ENCODE data around the gene MKRN2. TPM values are rescaled to one million over a fixed set of nuclear protein-coding genes. Genes with fewer than 3 reads are reported as not detected.

Gene MKRN2
- total RNA-seq, 4 donors from 2014 or later = 37.8 to 53.6 (median 40.7) TPM

- H3K27ac ChIP-seq = peak overlapping the region; percentile 16 to 64 (median 42)
- WGBS, 2 donors = 80 to 92% methylated on average over 3 of the region's 3 CpGs
- peaks cover 54 to 58% of the 10 kb centered on the region in 2 donors for H3K36me3 ChIP-seq
- no peaks in the 10 kb centered on the region for H3K27me3 ChIP-seq
- no peak overlapping the region for H3K4me3 ChIP-seq (replicated peaks in 1 of 3)
- no peak for DNase-seq
- no peaks in the 10 kb centered on the region for H3K9me3 ChIP-seq
- intact Hi-C loops (cut with DNase I) = no loop called here
- H3K4me1 ChIP-seq = peaks cover 39 to 49% of the 10 kb centered on the region in 2 donors
- no peak for TF ChIP-seq POLR2A (IDR thresholded peaks at IDR 0.05)
- TF ChIP-seq, protein P1, sequence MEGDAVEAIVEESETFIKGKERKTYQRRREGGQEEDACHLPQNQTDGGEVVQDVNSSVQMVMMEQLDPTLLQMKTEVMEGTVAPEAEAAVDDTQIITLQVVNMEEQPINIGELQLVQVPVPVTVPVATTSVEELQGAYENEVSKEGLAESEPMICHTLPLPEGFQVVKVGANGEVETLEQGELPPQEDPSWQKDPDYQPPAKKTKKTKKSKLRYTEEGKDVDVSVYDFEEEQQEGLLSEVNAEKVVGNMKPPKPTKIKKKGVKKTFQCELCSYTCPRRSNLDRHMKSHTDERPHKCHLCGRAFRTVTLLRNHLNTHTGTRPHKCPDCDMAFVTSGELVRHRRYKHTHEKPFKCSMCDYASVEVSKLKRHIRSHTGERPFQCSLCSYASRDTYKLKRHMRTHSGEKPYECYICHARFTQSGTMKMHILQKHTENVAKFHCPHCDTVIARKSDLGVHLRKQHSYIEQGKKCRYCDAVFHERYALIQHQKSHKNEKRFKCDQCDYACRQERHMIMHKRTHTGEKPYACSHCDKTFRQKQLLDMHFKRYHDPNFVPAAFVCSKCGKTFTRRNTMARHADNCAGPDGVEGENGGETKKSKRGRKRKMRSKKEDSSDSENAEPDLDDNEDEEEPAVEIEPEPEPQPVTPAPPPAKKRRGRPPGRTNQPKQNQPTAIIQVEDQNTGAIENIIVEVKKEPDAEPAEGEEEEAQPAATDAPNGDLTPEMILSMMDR (IDR thresholded peaks at IDR 0.05) = no peak
Measured at GRCh38 chr3:12585181-12585580, 28.3 kb downstream of the MKRN2 start.

DNA sequence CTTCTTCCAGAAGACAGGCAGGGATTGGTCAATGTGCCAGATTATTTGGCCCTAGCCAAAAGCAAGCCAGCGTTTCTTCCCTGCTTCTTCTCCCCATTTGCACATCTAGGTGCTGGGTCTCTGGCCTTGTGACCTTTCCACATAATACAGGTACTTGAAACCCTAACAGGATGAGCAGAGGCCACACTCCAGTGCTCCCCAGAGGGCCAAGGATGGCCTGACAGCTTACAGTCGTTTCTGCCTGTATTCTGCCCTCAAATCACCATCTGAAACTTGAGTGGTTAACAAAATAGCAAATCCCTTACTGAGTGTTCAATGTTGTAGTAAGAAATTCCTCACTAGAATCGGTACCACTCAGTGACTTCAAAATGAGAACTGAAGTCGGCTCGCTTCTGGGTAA is 29.1 kb downstream of the MKRN2 start:
- 20 to 21% methylated on average over 5 of the region's 5 CpGs for WGBS, 2 donors
- intact Hi-C loops (cut with DNase I) = no loop called here
- Histone ChIP-seq H3K9me3 (no peaks in the 10 kb centered on the region), H3K4me3 (replicated peaks in 1 of 3) (no peak overlapping the region), H3K4me1 (peaks cover 39 to 49% of the 10 kb centered on the region in 2 donors), H3K27ac (peak overlapping the region in 2 of 3 donors; percentile 42 to 64), H3K36me3 (peaks cover 58 to 61% of the 10 kb centered on the region in 2 donors), H3K27me3 (no peaks in the 10 kb centered on the region)
- DNase-seq = peak; percentile 43 to 55
- TF ChIP-seq, protein P1 (IDR thresholded peaks at IDR 0.05) = no peak
- no peak for TF ChIP-seq POLR2A (IDR thresholded peaks at IDR 0.05)

DNA sequence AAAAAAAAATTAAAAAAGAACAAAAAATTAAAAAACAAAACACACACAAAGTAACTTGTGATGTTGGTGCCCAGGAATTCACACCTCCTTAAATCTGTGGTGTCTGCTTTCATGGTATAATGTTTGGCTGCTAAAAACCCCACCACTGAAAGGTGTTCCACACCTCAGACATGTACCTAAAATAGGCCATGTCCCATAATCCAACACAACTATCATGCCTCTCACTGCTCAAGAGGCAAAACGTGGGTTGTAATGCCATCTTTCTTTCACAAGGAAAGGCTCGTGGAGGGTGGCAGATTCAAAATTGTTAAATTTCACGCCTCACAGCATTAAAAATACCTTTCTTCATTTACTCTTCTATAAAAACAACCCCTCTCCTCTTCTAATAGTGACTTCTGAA is 29.5 kb downstream of the MKRN2 start:
- intact Hi-C loops (cut with DNase I) = no loop called here
- TF ChIP-seq, protein P1 (IDR thresholded peaks at IDR 0.05) = no peak
- no peak for TF ChIP-seq POLR2A (IDR thresholded peaks at IDR 0.05)
- Histone ChIP-seq H3K27ac (peak overlapping the region; percentile 42 to 64 (median 46)), H3K4me3 (replicated peaks in 1 of 3) (no peak overlapping the region), H3K27me3 (no peaks in the 10 kb centered on the region), H3K4me1 (peaks cover 39 to 49% of the 10 kb centered on the region in 2 donors), H3K9me3 (no peaks in the 10 kb centered on the region), H3K36me3 (peaks cover 54 to 62% of the 10 kb centered on the region in 2 donors)
- WGBS, 2 donors = 60 to 63% methylated on average over 3 of the region's 3 CpGs
- no peak for DNase-seq

DNA sequence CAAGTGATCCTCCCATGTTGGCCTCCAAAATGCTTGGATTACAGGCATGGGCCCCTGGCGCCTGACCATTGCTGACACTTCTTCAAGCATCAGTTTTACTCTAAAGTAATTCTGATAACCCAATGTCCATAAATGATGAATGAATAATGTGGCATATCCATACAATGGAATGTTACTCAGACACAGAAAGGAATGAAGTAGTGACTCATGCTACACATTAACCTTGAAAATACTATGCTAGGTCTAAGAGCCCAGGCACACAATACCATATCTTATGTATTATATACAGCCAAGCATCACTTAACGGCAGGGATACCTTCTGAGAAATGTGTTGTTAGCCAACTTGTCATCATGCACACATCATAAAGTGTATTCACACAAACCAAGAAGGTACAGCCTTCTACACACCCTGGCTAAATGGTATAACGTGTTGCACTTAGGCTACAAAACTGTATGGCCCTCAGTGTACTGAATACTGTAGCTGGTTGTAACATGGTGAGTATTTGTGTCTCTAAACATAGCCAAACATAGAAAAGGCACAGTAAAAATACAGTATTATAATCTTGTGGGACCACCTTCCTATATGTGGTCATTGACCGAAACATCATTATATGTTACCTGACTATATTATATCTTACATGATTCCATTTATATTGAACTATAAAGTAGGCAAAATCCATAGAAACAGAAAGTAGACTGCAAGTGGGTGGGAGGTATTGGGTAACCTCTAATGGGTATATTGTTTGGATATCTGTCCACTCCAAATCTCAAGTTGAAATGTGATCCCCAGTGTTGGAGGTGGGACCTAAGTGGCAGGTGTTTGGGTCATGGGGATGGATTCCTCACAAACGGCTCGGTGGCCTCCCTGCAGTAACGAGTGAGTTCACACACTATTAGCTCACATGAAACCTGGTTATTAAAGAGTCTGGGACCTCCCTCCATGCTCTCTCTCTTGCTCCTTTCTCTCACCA is 31.4 kb downstream of the MKRN2 start:
- WGBS, 2 donors = 59 to 60% methylated on average over 7 of the region's 7 CpGs

More for the DNA sequence above, 31.4 kb downstream of the MKRN2 start:
- Histone ChIP-seq H3K27ac (peak overlapping the region; percentile 41 to 65 (median 64)), H3K4me3 (replicated peaks in 1 of 3) (no peak overlapping the region), H3K27me3 (no peaks in the 10 kb centered on the region), H3K4me1 (peaks cover 39 to 49% of the 10 kb centered on the region in 2 donors), H3K36me3 (peaks cover 42 to 47% of the 10 kb centered on the region in 2 donors), H3K9me3 (no peaks in the 10 kb centered on the region)
- peak; percentile 71 to 72 for DNase-seq
- intact Hi-C loops (cut with DNase I) = no loop called here
- TF ChIP-seq, protein P1 (IDR thresholded peaks at IDR 0.05) = no peak
- TF ChIP-seq POLR2A (IDR thresholded peaks at IDR 0.05) = peak in 1 of 2 donors; percentile 27

Measured in thyroid gland (tissue), 4 donors.